Measurements from ENCODE around the gene NRN1.

Gene NRN1

DNA sequence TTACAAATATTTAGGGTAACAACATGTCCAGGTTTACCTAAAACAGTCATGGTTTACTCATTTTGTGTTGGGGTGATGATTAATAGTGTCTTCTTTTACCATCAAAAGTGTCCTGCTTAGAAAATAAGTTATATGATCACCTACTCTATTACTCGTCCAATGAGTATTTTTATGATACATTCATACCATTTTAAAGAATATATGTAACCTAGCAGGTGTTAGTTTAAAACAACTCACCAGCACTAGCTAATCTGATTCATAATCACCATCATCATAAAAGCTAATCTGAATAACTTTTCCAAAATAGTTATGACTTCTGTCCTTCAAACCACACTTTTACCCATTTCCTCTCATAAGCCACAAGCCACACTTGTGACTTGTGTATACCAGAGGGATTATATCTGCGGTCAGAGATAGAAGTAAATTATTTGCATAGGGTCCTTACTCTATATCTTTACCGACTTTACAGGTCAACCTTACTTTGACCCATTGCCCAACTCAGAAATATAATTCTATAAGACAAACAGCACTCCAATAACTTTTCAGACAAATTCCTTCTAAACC is 33.3 kb upstream of the NRN1 start:
- TF ChIP-seq, protein P1, sequence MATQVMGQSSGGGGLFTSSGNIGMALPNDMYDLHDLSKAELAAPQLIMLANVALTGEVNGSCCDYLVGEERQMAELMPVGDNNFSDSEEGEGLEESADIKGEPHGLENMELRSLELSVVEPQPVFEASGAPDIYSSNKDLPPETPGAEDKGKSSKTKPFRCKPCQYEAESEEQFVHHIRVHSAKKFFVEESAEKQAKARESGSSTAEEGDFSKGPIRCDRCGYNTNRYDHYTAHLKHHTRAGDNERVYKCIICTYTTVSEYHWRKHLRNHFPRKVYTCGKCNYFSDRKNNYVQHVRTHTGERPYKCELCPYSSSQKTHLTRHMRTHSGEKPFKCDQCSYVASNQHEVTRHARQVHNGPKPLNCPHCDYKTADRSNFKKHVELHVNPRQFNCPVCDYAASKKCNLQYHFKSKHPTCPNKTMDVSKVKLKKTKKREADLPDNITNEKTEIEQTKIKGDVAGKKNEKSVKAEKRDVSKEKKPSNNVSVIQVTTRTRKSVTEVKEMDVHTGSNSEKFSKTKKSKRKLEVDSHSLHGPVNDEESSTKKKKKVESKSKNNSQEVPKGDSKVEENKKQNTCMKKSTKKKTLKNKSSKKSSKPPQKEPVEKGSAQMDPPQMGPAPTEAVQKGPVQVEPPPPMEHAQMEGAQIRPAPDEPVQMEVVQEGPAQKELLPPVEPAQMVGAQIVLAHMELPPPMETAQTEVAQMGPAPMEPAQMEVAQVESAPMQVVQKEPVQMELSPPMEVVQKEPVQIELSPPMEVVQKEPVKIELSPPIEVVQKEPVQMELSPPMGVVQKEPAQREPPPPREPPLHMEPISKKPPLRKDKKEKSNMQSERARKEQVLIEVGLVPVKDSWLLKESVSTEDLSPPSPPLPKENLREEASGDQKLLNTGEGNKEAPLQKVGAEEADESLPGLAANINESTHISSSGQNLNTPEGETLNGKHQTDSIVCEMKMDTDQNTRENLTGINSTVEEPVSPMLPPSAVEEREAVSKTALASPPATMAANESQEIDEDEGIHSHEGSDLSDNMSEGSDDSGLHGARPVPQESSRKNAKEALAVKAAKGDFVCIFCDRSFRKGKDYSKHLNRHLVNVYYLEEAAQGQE (IDR thresholded peaks at IDR 0.05; ENCODE audit: low read depth) = no peak
- TF ChIP-seq FOXM1 (IDR thresholded peaks at IDR 0.05; ENCODE audit: borderline replicate concordance, low read depth) (no peak), RAD21 (IDR thresholded peaks at IDR 0.05; ENCODE audit: low read depth) (no peak), TAF1 (IDR thresholded peaks at IDR 0.05; ENCODE audit: low read depth) (no peak), MAX (IDR thresholded peaks at IDR 0.05) (no peak), EP300 (IDR thresholded peaks at IDR 0.05; ENCODE audit: borderline replicate concordance) (no peak), TCF12 (IDR thresholded peaks at IDR 0.05; ENCODE audit: low read depth) (no peak), TEAD4 (IDR thresholded peaks at IDR 0.05) (no peak), USF1 (IDR thresholded peaks at IDR 0.05) (no peak), EGR1 (IDR thresholded peaks at IDR 0.05) (no peak), CREB1 (IDR thresholded peaks at IDR 0.05; ENCODE audit: low read depth) (no peak), YY1 (IDR thresholded peaks at IDR 0.05; ENCODE audit: low read depth) (no peak), CEBPB (IDR thresholded peaks at IDR 0.05) (no peak), ZBTB7A (IDR thresholded peaks at IDR 0.05; ENCODE audit: low read depth) (no peak), NFIC (IDR thresholded peaks at IDR 0.05) (no peak)

- TF ChIP-seq ZBTB7A (IDR thresholded peaks at IDR 0.05; ENCODE audit: low read depth) (no peak), FOXM1 (IDR thresholded peaks at IDR 0.05; ENCODE audit: borderline replicate concordance, low read depth) (no peak), EGR1 (IDR thresholded peaks at IDR 0.05) (no peak), NFIC (IDR thresholded peaks at IDR 0.05) (no peak), RAD21 (IDR thresholded peaks at IDR 0.05; ENCODE audit: low read depth) (no peak), MAX (IDR thresholded peaks at IDR 0.05) (no peak), USF1 (IDR thresholded peaks at IDR 0.05) (no peak), CEBPB (IDR thresholded peaks at IDR 0.05) (no peak), TAF1 (IDR thresholded peaks at IDR 0.05; ENCODE audit: low read depth) (no peak), TCF12 (IDR thresholded peaks at IDR 0.05; ENCODE audit: low read depth) (no peak), CREB1 (IDR thresholded peaks at IDR 0.05; ENCODE audit: low read depth) (no peak), EP300 (IDR thresholded peaks at IDR 0.05; ENCODE audit: borderline replicate concordance) (no peak), YY1 (IDR thresholded peaks at IDR 0.05; ENCODE audit: low read depth) (no peak)
- TF ChIP-seq, protein P1 (IDR thresholded peaks at IDR 0.05; ENCODE audit: low read depth) = no peak
Measured at GRCh38 chr6:6037179-6037578, 30.5 kb upstream of the NRN1 start.

- TF ChIP-seq ZBTB7A (IDR thresholded peaks at IDR 0.05; ENCODE audit: low read depth) (no peak), TEAD4 (IDR thresholded peaks at IDR 0.05) (no peak), TCF12 (IDR thresholded peaks at IDR 0.05; ENCODE audit: low read depth) (no peak), EP300 (IDR thresholded peaks at IDR 0.05; ENCODE audit: borderline replicate concordance) (no peak), CREB1 (IDR thresholded peaks at IDR 0.05; ENCODE audit: low read depth) (no peak), EGR1 (IDR thresholded peaks at IDR 0.05) (no peak), YY1 (IDR thresholded peaks at IDR 0.05; ENCODE audit: low read depth) (no peak)
Measured at GRCh38 chr6:6033858-6034257, 27.1 kb upstream of the NRN1 start.

DNA sequence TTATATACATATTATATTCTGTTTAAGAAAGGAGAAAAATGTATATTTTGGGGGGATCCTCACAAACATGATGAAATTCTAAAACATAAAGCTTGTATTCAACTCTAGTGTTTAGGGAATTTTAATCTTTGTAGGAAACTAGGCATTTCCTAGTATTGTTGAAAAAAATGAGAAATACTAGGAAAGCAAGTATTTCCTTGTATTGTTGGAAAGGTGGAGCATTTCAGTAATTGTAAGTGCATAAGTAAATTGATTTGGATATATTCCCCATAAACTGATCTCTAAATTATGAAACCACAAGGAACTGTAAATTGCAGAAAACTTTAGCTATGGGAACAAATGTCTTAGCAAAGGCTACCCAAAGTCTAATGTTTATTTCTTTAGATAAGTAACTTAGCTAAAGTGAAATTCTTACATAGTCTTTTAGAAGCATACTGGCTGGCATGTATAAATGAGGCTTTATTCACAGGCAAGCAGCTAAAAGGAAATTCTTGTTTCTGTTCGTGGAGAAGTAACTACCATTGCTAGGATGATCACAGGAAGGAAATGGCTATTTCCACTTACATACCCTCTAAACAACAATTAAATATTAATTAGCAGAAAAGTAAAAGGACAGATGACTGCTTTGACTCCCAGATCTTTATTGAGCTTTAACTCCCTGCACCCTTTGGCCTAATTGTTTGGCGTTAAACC is 19.9 kb upstream of the NRN1 start:
- TF ChIP-seq CEBPB (IDR thresholded peaks at IDR 0.05) = no peak
- no peak for TF ChIP-seq EGR1 (IDR thresholded peaks at IDR 0.05)
- no peak for TF ChIP-seq FOXM1 (IDR thresholded peaks at IDR 0.05; ENCODE audit: borderline replicate concordance, low read depth)
- TF ChIP-seq MAX (IDR thresholded peaks at IDR 0.05) = no peak
- no peak for TF ChIP-seq TCF12 (IDR thresholded peaks at IDR 0.05; ENCODE audit: low read depth)
- TF ChIP-seq USF1 (IDR thresholded peaks at IDR 0.05) = no peak
- TF ChIP-seq, protein P1 (IDR thresholded peaks at IDR 0.05; ENCODE audit: low read depth) = no peak
- TF ChIP-seq YY1 (IDR thresholded peaks at IDR 0.05; ENCODE audit: low read depth) = no peak
- no peak for TF ChIP-seq NFIC (IDR thresholded peaks at IDR 0.05)
- TF ChIP-seq ZBTB7A (IDR thresholded peaks at IDR 0.05; ENCODE audit: low read depth) = no peak
- no peak for TF ChIP-seq EP300 (IDR thresholded peaks at IDR 0.05; ENCODE audit: borderline replicate concordance)

All from Ishikawa (cell line).